HG03039 (cell line): ENCODE measurements around the gene CERS6.
"Not testable (repeated sequence)": the region's sequence is repeated elsewhere in the genome, so short reads cannot be mapped to it uniquely, and the experiment has no call there.

Experiments
- ATAC-seq: cut with Tn5 transposase; IDR thresholded peaks from one replicate; pipeline ENCODE4 v1.9.1; 2021; ENCODE audit warnings: mild to moderate bottlenecking, moderate library complexity; ENCODE audit not compliant: unreplicated experiment

Gene CERS6

GRCh38 chr2:168633200-168633599 lies 177.1 kb downstream of the CERS6 start:
- no peak for ATAC-seq

- no peak for ATAC-seq
These were observed 177.8 kb downstream of the CERS6 start for GRCh38 chr2:168633895-168634294.

DNA sequence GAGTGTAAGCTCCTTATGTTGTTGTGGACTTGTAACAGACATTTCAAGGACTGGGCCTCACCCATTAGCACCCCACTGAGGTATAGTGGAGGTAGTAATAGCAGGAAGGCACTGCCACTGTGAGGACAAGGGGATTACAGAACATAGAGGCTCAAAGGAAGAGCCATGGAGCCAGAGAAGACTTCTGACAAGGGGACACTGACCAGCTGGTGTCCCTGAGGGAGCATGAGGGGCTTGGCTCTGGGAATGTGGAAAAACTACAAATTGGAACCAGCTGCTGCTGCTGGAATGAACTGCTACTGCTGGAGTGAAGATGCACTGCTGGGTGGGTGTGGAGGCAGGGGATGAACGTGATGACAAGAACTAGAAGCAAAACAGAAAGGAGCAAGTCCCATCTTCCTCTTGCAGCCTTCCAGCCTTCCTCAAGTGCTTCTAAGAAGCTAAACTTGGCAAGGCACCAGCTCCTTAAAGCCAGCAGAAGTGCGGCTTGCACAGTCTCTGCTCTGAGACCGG lies 179.0 kb downstream of the CERS6 start:
- ATAC-seq = no peak

GRCh38 chr2:168639018-168639417 lies 182.9 kb downstream of the CERS6 start:
- no peak for ATAC-seq

GRCh38 chr2:168639441-168639898 lies 183.4 kb downstream of the CERS6 start:
- ATAC-seq = no peak

DNA sequence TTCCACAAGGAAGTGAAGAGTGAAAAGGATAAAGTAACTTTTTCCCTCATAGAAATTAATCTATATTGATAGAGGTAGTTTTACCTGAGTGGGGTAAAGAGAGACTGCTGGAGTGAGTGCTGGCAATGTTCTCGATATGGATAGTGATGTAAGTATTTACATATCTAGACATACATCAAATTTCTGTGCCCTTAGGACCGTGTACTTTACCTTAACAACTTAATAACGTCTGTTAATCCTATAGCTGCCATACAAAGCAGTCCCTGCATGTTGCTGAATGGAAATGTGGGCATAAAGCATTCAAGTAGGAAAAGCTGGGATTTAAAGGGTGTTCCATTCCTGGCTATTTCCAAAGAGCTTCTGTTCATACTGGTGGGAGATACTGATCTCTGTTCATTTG lies 184.0 kb downstream of the CERS6 start:
- ATAC-seq = no peak

GRCh38 chr2:168641636-168642035 lies 185.6 kb downstream of the CERS6 start:
- ATAC-seq = no peak

GRCh38 chr2:168642873-168643272 lies 186.8 kb downstream of the CERS6 start:
- no peak for ATAC-seq

- ATAC-seq = no peak
These were observed 187.9 kb downstream of the CERS6 start for GRCh38 chr2:168643979-168644378.

DNA sequence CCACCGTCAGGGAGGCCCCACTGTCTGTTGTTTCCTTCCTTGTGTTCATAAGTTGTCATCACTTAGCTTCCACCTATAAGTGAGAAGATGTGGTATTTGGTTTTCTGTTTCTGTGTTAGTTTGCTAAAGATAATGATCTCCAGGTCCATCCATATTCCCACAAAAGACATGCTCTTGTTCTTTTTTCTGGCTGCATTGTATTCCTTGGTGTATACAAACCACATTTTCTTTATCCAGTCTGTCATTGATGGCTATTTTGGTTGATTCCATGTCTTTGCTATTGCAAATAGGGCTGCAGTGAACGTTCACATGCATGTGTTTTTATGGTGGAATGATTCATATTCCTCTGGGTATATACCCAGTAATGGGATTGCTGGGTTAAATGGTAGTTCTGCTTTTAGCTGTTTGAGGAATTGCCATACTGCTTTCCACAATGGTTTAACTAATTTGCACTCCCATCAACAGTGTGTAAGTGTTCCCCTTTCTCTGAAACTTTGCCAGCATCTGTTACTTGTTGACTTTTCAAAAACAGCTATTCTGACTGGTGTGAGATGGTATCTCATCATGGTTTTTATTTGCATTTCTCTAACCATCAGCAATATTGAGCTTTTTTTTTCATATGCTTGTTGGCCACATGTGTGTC lies 189.7 kb downstream of the CERS6 start:
- no peak for ATAC-seq

GRCh38 chr2:168649105-168649504 lies 193.0 kb downstream of the CERS6 start:
- no peak for ATAC-seq

DNA sequence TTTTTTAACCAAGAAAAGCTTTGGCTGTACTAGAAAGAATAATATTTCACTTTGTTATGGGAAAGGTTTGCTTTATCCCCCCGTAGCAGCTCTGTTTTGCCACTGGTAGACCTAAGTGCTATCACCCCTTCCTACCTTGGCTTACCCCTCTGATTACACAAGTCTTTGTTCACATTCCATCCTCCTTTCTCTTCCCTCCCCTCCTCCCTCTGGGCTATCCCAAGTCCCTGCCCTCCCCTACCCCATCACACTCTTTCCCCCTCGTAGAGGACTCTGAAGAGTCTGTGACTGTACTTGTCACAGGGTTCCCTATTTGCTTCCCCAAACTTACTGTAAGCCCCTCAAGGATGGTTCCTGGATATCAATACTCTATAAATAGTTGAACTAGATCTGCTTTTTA lies 193.5 kb downstream of the CERS6 start:
- ATAC-seq = no peak

DNA sequence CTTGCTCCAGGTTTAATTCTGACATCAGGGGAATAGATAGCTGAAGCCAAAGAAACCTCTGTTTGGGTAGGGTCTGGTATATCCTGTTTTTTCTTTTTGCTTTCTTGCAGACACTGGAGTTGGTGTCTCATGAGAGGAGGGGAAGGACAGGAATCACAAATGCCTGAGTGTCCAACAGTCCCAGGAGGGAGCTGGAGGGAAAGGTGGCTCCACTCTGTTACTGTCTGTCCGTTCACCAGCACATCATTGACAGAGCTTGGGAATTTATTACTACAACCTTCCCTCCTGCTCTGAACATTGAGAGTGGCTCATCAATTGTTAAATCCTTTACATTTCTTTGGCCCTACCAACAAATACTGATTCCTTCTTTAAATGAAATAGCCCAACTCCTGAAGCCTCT lies 194.1 kb downstream of the CERS6 start:
- no peak for ATAC-seq

DNA sequence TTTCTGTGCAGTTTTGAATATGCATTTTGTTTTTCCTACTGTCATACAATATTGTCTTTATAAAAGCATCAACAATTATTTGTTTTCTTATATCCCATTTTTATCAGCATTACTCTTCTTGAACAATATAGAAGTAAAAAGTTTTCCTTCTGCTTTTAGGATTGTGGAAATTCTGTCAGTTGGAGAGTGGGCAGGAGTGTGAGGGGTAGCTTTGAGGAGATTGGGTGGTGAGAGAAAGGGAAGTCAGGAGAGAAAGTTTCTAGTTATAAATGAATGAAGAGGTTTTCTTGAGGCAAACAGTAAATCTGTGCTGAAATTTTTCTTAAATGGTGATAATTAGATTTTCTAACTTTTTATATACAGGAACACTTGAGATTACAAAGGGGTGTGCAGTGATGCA lies 194.7 kb downstream of the CERS6 start:
- no peak for ATAC-seq

DNA sequence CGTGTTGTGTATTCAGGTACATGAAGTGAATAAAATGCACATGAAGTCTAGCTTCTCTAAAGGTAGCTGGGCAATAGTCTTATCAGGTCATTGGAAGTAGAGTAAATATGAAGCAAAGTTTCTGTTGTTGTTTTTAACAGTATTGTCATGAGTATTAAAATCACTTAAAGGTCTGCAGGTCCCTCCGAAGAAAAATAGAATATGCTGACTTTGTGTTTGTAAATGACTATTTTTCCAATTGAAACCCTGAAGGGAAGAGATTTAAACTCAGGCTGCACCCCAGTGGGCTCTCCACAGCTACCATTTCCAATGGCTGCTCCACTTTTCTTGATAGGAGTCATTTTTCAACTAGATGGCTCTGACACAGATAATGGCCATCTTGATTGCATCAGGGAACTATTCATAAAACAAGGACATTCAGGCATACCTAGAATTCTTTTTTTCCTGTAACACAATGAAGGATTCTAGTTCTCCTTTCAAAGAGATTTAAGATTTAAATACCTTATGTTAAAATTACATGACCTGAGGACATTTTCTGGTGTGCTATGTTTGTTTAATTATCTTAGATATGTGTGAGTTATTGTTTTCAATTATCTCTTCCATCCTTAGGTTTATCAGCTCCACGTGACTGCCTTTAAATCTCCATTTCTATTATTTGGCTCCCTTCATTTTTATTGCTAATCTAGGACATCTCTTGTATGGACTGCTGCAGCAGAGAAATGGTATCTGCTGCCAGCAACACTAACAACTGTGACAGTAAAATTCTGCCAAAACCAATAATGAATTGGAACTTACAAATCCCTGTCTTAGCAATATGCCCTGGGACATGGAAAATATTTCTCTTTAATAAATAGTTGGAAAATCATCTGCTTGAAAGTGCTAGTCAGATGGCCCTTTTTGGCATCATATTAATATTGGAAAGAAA lies 197.2 kb downstream of the CERS6 start:
- no peak for ATAC-seq

GRCh38 chr2:168654705-168655104 lies 198.6 kb downstream of the CERS6 start:
- no peak for ATAC-seq

GRCh38 chr2:168655207-168655606 lies 199.1 kb downstream of the CERS6 start:
- ATAC-seq = no peak

- not testable (repeated sequence) for ATAC-seq
These were observed 201.3 kb downstream of the CERS6 start for GRCh38 chr2:168657378-168657777.

GRCh38 chr2:168658706-168659105 lies 202.6 kb downstream of the CERS6 start:
- no peak for ATAC-seq

GRCh38 chr2:168660870-168661862 lies 205.1 kb downstream of the CERS6 start:
- no peak for ATAC-seq

- no peak for ATAC-seq
These were observed 205.8 kb downstream of the CERS6 start for GRCh38 chr2:168661863-168662256.
